ENCODE data around the gene KIR2DL3.
"Not testable (repeated sequence)": the region's sequence is repeated elsewhere in the genome, so short reads cannot be mapped to it uniquely, and the experiment has no call there.

Gene KIR2DL3

DNA sequence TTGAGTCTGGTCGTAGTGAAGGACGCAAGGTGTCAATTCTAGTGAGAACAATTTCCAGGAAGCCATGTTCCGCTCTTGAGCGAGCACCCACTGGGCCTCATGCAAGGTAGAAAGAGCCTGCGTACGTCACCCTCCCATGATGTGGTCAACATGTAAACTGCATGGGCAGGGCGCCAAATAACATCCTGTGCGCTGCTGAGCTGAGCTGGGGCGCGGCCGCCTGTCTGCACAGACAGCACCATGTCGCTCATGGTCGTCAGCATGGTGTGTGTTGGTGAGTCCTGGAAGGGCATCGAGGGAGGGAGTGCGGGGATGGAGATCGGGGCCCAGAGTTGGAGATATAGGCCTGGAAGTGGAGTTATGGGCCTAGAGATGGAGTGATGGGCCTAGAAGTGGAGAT is at the start of gene KIR2DL3:
Gene KIR2DL3 (plus strand): TSS at position 208 of the 400 bp plus-strand sequence. CDS start 33 bp downstream, at position 241.
- DNase-seq = not testable (repeated sequence)

DNA sequence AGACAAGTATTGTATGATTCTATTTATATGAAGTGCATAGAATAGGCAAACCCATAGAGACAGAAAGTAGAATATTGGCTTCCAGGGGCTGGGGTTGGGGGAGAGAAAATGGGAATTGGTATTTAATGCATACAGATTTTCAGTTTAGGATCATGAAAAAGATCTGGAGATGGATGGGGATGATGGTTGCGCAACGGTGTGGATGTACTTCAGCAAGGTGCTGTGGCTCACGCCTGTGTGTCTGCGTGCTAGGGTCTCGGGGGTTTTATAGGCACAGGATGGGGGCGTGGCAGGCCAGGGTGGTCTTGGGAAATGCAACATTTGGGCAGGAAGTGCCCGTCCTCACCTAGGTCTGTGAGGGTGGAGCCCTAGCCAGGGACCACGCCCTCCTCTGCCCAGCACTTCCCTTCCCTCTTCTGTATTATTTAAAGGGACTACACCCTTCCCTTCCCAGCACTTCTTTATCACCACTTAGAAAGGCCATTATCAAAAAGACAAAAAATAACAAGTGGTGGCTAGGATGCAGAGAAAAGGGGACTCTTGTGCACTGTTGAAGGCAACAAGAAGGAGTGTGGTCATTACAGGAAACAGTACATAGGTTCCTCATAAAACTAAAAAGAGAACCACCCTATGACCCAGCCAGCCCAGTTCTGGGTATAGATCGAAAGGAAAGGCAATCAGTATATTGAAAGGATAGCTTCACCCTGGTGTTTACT is 46.6 kb upstream of the KIR2DL3 start:
- DNase-seq = no peak

DNA sequence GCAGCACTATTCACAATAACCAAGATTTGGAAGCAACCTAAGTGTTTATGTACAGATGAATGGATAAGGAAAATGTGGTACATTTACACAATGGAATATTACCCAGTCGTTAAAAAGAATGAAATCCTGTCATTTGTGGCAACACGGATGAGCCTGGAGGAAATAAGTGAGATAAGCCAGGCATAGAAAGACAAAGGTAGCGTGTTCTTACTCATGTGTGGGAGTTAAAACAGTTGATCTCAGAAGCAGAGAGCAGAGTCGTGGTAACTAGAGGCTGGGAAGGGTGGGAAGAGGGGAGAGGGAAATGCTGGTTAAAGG is 46.1 kb upstream of the KIR2DL3 start:
- DNase-seq = no peak

DNA sequence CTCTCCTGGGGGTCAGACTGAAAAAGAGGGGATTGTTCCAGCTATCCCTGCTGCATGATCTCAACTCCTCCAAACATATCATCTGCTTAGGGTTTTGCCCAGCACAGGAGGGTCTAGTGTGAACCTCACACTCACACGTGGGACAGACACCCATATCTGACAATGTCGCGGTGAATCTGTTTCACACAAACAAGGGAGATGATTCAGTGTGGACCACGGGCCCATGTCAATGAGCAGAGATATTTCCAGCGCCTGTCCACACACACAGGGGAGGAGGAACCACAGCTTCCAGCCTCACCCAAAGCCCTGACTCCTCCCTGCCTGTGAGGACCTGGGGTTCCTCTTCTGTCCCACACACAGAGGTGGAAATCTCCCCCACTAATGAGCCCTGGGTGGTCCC is 43.7 kb upstream of the KIR2DL3 start:
- DNase-seq = no peak

DNA sequence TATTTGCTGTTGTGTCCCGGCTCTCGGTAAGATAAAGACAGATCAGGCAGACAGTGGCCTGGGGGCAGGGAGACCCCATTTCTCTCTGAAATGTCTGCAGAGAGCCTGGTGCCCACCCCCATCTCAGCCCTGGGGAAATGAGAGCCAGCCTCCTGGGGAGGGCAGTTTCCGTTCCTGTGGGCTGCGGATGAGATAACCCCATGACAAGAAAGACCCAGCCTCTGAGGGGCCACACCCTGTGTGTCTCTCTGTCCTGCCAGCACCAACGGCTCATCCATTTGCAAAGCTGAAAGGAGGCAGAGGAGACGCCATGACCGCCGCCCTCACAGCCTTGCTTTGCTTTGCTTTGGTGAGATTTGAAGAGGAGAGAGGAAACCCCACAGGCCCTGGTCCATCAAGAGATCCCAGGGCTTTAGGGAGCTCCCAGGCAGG is 42.2 kb upstream of the KIR2DL3 start:
- DNase-seq = no peak

DNA sequence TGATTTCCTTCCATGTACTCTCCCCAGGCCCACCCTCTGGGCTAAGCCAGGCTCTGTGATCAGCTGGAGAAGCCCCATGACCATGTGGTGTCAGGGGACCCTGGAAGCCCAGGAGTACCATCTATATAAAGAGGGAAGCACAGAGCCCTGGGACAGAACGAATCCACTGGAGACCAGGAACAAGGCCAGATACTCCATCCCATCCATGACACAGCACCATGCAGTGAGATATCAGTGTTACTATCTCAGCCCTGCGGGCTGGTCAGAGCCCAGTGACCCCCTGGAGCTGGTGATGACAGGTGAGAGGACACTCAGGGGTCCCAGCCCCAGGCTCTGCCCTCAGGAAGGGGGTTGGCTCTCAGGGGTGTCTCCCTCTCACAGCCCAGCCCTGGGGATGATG is 41.5 kb upstream of the KIR2DL3 start:
- no peak for DNase-seq

DNA sequence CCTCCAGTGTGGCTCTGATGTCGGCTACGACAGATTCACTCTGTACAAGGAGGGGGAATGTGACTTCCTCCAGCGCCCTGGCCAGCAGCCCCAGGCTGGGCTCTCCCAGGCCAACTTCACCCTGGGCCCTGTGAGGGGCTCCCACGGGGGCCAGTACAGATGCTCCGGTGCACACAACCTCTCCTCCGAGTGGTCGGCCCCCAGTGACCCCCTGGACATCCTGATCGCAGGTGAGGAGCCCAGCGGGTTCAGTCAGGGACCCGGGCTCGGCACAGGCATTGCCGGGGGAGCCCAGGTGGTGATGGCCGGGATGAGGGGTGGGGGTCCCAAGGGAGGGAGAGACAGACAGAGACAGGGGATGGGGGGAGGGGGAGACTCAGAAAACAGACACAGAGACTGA is 40.6 kb upstream of the KIR2DL3 start:
- DNase-seq = not testable (repeated sequence)

DNA sequence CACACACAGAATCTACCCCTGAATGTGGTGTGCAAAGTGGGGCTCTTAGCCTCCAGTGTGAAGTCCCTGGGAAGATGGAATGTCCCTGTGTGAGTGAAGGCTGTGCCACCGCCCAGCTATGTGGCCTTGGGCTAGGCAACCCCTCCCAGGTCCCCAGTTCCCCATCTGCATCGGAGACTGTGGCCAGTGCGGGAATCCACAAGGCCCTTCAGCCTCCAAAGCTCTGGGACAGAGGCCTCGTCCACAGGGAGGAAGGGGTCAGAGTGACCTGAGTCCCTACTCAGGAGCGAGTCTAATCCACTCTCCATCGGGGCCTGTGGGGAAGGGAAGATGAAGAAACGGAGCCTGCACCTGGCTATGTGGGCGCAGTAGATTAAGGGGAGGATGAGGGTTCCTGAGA is 33.4 kb upstream of the KIR2DL3 start:
- DNase-seq = no peak

DNA sequence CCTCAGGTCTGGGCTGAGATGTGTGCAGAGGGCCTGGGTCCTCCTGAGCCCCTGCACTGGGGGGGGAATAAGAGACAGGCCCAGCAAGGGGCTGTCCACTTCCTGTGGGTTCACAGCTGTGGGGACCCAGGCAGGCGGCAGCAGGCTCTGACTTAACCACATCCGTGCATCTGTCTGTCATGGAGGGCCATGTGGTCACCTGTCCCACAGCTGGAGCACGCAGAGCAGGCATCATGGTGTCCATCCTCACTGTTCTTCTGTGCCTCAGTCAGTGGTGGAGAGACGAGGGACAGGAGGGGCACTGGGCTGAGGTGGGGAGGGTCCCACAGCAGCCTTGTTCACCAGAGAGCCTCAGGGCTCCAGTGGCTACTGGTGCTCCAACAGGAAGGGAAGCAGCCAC is 30.4 kb upstream of the KIR2DL3 start:
- DNase-seq = no peak

DNA sequence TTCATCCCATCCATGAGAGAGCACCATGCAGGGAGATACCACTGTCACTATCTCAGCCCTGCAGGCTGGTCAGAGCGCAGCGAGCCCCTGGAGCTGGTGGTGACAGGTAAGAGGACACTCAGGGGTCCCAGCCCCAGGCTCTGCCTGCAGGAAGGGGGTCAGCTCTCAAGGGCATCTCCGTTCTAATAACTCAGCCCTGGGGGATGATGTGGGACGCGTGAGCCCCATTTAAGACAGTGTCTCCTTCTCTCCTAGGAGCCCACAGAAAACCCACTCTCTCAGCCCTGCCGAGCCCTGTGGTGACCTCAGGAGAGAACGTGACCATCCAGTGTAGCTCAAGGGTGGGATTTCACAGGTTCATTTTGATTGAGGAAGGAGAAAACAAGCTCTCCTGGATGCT is 29.5 kb upstream of the KIR2DL3 start:
- DNase-seq = no peak

DNA sequence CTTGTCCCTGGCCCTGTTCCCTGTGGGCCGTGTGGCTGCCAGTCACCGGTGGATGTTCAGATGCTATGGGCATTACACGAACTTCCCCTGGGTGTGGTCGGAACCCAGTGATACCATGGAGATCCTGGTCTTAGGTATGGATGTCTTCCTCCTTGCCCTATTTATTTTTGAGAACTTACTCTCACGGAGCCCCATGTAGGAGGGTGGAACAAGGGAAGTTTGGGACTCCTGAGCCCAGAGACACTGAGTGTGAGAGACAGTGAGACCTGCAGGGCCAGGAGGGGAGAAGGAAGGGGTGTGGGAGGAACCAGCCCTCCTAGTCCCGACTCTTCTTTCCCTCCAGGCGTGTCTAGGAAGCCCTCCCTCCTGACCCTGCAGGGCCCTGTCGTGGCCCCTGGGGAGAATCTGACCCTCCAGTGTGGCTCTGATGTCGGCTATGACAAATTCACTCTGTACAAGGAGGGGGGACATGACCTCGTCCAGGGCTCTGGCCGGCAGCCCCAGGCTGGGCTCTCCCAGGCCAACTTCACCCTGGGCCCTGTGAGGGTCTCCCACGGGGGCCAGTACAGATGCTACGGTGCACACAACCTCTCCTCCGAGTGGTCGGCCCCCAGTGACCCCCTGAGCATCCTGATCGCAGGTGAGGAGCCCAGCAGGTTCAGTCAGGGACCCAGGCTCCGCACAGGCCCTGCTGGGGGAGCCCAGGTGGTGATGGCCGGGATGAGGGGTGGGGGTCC is 28.9 kb upstream of the KIR2DL3 start:
- DNase-seq = no peak

DNA sequence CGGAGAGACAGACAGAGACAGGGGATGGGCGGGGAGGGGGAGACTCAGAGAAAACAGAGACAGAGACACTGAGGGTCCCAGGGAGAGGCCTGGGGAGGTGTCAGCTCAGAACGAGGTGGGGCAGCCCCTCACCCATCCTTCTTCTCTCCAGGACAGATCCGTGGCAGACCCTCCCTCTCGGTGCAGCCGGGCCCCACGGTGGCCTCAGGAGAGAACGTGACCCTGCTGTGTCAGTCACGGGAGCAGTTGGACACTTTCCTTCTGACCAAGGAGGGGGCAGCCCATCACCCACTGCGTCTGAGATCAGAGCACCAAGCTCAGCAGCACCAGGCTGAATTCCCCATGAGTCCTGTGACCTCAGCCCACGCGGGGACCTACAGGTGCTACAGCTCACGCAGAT is 28.4 kb upstream of the KIR2DL3 start:
- not testable (repeated sequence) for DNase-seq

DNA sequence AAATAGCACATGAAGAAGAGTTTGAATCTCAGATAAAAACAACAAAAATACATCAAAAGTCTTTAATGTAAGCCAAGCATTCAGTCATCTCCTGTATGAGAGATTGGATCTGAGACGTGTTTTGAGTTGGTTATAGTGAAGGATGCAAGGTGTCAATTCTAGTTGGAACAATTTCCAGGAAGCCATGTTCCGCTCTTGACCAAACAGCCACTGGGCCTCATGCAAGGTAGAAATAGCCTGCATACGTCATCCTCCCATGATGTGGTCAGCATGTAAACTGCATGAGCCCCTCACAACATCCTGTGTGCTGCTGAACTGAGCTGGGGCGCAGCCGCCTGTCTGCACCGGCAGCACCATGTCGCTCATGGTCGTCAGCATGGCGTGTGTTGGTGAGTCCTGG is 14.2 kb upstream of the KIR2DL3 start, which contains the start of gene KIR3DL3:
Gene KIR3DL3 (plus strand): TSS at position 301 of the 400 bp plus-strand sequence. CDS start 55 bp downstream, at position 356.
- no peak for DNase-seq

DNA sequence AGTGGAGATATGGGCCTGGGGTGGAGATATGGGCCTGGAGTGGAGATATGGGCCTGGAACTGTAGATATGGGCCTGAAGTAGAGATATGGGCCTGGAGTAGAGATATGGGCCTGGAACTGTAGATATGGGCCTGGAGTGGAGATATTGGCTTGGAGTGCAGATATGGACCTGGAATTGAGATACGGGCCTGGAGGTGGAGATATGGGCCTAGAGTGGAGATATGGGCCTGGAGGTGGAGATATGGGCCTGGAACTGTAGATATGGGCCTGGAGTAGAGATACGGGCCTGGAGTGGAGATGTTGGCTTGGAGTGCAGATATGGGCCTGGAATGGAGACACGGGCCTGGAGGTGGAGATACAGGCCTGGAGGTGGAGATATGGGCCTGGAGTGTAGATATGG is 13.7 kb upstream of the KIR2DL3 start:
- DNase-seq = no peak

DNA sequence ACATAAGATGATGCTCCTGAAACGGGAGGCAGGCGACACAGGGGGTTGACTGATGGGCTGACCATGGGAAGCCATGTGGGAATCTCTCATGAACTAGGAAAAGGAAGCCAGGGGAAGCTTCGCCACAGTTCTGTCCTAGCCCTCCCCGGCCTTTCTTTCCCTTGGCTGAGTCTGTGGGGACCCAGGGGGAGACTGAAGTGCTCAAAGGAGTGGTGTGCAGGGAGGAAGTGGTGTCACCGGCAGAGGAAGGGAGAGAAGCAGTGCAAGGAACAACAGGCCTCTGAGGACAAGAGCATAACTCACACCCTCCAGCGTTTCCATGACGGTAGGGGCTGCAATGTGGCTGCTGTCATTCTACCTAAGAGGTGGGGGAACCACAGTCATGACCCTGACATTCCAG is 13.0 kb upstream of the KIR2DL3 start:
- no peak for DNase-seq

DNA sequence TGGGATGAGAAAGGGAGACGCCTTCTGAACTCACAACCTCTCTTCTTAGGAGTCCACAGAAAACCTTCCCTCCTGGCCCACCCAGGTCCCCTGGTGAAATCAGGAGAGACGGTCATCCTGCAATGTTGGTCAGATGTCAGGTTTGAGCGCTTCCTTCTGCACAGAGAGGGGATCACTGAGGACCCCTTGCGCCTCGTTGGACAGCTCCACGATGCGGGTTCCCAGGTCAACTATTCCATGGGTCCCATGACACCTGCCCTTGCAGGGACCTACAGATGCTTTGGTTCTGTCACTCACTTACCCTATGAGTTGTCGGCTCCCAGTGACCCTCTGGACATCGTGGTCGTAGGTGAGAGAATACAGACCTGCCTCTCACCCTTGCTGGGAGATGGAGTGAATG is 10.8 kb upstream of the KIR2DL3 start:
- no peak for DNase-seq

DNA sequence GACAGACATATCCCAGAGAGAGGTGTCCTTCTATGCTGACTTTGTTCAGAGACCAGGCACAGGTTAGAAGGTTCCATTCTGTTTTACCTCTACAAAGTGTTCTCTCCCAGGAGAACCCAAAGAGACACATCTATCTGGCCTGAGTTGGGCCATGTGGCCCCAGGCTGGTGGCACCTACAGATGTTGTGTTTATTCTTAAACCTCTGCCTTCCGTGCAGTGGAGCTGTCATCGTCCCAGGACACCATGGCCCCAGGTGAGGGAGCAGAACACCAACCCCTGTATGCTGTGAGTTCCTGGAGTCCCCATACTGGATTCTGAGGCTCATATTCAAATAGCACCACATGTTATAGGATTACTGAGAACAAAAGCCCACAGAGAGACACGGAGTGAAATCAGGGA is 10.1 kb upstream of the KIR2DL3 start:
- no peak for DNase-seq

DNA sequence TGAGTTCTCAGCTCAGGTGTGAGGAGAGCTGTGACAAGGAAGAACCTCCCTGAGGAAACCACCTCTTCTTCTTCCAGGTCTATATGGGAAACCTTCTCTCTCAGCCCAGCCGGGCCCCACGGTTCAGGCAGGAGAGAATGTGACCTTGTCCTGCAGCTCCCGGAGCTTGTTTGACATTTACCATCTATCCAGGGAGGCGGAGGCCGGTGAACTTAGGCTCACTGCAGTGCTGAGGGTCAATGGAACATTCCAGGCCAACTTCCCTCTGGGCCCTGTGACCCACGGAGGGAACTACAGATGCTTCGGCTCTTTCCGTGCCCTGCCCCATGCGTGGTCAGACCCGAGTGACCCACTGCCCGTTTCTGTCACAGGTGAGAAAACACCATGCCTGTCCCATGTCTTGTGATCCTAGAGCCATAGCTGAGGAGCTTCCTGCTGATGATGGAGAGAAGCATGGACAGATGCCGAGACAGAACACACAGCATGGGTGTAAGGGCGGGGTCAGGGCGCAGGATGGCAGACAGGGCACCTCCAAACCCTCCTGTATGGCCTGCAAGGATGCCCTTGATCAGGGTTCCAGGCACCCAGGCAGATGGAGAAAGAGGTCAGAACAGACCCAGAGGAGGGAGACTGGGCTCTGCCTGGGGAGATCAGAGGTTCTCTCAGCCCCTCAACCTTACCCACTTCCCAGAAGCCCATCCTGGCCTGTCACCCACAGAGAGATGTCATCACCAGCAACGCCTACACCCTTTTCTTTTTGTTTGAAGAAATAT is 8.7 kb upstream of the KIR2DL3 start:
- DNase-seq = no peak

DNA sequence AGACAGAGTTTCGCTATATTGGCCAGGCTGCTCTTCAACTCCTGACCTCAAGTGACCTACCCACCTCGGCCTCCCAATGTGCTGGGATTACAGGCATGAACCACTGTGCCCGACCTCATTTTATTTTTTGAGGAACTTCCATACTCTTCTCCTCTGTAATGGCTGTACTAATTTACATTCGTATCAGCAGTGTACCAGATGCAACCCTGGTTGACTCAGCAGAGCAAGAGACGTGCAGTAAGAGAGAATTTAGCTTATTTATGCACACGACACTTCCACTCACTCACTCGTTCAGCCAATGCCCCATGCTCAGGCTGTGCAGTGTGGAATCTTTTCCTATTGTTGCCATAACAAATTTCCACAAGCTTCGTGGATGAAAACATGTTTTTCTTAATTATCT is 7.1 kb upstream of the KIR2DL3 start:
- no peak for DNase-seq

DNA sequence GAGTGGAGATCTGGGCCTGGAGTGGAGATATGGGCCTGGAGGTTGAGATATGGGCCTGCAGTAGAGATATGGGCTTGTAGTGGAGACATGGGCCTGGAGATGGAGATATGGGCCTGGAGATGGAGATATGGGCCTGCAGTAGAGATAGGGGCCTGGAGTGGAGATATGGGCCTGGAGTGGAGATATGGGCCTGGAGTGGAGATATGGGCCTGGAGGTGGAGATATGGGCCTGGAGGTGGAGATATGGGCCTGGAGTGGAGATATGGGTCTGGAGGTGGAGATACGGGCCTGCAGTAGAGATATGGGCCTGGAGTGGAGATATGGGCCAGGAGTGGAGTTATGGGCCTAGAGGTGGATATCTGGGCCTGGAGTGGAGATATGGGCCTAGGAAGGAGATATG is 402 bp downstream of the KIR2DL3 start:
- DNase-seq = no peak

DNA sequence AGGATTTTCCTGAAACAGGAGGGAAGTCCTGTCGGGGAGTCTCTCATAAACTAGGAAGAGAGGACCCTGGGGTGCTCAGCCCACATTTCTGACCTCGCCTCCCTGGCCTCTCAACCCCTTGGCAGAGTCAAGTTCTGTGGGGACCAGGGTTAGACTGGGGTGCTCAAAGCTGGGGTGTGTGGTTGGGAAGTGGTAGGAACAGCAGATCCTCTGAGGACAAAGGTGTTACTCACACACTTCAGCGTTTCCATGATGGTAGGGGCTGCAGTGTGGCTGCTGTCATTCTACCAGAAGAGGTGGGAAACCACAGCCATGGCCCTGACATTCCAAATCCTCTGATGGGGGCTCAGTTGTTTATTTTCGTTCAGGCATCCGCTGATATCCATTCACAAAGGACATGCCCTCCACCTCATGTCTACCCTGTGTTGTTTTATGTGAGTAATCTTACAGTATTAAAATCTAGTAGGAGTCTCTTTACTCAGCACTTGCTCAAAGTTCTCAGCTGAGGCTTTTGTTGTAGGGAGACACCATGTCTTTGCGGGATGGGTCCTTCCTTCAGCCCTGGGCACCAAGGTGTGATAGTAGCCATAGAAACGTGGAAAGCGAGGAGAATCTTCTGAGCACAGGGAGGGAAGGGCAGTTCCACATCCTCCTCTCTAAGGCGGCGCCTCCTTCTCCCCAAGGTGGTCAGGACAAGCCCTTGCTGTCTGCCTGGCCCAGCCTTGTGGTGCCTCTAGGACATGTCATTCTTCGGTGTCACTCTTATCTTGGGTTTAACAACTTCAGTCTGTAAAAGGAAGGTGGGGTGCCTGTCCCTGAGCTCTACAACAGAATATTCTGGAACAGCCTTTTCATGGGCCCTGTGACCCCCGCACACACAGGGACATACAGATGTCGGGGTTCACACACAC is 1.5 kb downstream of the KIR2DL3 start:
- DNase-seq = no peak

DNA sequence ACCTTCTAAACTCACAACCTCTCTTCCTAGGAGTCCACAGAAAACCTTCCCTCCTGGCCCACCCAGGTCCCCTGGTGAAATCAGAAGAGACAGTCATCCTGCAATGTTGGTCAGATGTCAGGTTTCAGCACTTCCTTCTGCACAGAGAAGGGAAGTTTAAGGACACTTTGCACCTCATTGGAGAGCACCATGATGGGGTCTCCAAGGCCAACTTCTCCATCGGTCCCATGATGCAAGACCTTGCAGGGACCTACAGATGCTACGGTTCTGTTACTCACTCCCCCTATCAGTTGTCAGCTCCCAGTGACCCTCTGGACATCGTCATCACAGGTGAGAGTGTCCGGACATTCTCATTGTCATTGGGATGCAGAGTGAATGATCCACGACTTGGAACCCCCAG is 3.6 kb downstream of the KIR2DL3 start:
- not testable (repeated sequence) for DNase-seq

DNA sequence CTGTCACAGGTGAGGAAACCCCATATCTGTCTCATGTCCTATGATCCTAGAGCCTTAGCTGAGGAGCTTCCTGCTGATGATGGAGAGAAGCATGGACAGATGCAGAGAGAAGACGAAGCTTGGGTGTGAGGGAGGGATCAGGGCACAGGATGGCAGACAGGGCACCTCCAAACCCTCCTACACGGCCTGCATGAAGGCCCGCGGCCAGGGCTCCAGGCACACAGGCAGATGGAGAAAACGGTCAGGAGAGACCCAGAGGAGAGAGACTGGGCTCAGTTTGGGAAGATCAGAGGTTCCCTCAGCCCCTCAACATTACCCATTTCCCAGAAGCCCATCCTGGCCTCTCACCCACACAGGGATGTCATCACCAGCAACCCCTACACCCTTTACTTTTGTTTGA is 5.8 kb downstream of the KIR2DL3 start:
- DNase-seq = not testable (repeated sequence)
